Glomerular endothelial cell (primary cell): ENCODE measurements around the gene PLVAP. TPM values are rescaled to one million over a fixed set of nuclear protein-coding genes. Genes with fewer than 3 reads are reported as not detected.

Experiments
- DNase-seq: peaks from one replicate; pipeline ENCODE4 v3.0.0-alpha.2; 2011; ENCODE audit warnings: low read depth, low spot score; ENCODE audit errors: extremely low read depth
- total RNA-seq: library from RNA; depleted of rRNA; stranded (reverse); fragments of >200 nt; gene quantifications from 2 replicates; pipeline ENCODE4 v1.2.3, GENCODE V29; 2015

The PLVAP gene
- total RNA-seq, 1 donor from 2014 or later = 22.9 TPM

- no peak for DNase-seq
Measured at GRCh38 chr19:17359905-17360800, 17.0 kb downstream of the PLVAP start.

GRCh38 chr19:17358395-17358794 is 18.7 kb downstream of the PLVAP start:
- DNase-seq = no peak

GRCh38 chr19:17357724-17358123 is 19.4 kb downstream of the PLVAP start:
- DNase-seq = no peak

- no peak for DNase-seq
Measured at GRCh38 chr19:17357078-17357666, 20.0 kb downstream of the PLVAP start.

- DNase-seq = no peak
Measured at GRCh38 chr19:17353386-17353785, 23.8 kb downstream of the PLVAP start.

GRCh38 chr19:17352608-17353280 is 24.4 kb downstream of the PLVAP start:
- DNase-seq = no peak

- DNase-seq = no peak
Measured at GRCh38 chr19:17351815-17352435, 25.2 kb downstream of the PLVAP start.

GRCh38 chr19:17348700-17349099 is 28.4 kb downstream of the PLVAP start:
- no peak for DNase-seq

GRCh38 chr19:17347877-17348276 is 29.3 kb downstream of the PLVAP start:
- DNase-seq = no peak

- no peak for DNase-seq
Measured at GRCh38 chr19:17347361-17347760, 29.8 kb downstream of the PLVAP start.

GRCh38 chr19:17346109-17346671 is 31.0 kb downstream of the PLVAP start:
- no peak for DNase-seq

- no peak for DNase-seq
Measured at GRCh38 chr19:17341845-17342244, 35.3 kb downstream of the PLVAP start.

GRCh38 chr19:17341386-17341785 is 35.8 kb downstream of the PLVAP start:
- DNase-seq = no peak

- DNase-seq = no peak
Measured at GRCh38 chr19:17340871-17341357, 36.2 kb downstream of the PLVAP start.

GRCh38 chr19:17340302-17340870 is 36.8 kb downstream of the PLVAP start:
- DNase-seq = no peak

GRCh38 chr19:17339088-17339741 is 37.9 kb downstream of the PLVAP start:
- DNase-seq = no peak

- DNase-seq = no peak
Measured at GRCh38 chr19:17338433-17339078, 38.6 kb downstream of the PLVAP start.

- DNase-seq = no peak
Measured at GRCh38 chr19:17337675-17338432, 39.3 kb downstream of the PLVAP start.
